HCT116 (cell line): Measurements from ENCODE around the gene KIR3DL1. TPM values are rescaled to one million over a fixed set of nuclear protein-coding genes. Genes with fewer than 3 reads are reported as not detected.
"Not testable (repeated sequence)": the region's sequence is repeated elsewhere in the genome, so short reads cannot be mapped to it uniquely, and the experiment has no call there.

Experiments
- ATAC-seq: fragments of 200-7000 bp; cut with Tn5 transposase; 2 replicates; pipeline ENCODE4 v1.9.1; 2020; ENCODE audit warnings: mild to moderate bottlenecking, moderate library complexity
- BruUV-seq: library from RNA; stranded (reverse); fragments of 400-500 nt; replicated peaks from 2 replicates; lab custom pipeline; 2021; lab: Mats Ljungman, UMichigan
- CTCF ChIA-PET: fragments of 300-600 bp; sonication (Branson Sonifier 250); formaldehyde crosslinking; loops from one replicate; lab custom pipeline; 2021; ENCODE audit warnings: antibody characterized with exemption; lab: Charles Lee
- POLR2A ChIA-PET: fragments of 300-600, 350-600 bp; sonication (Branson Sonifier 250); formaldehyde crosslinking; loops from one replicate; lab custom pipeline; 2021; ENCODE audit warnings: antibody characterized with exemption; lab: Charles Lee
- RAD21 ChIA-PET, 2 experiments: fragments of 300-600 bp; sonication (Branson Sonifier 250); formaldehyde crosslinking; loops; one replicate each; lab custom pipeline; 2023; ENCODE audit warnings: low total read pairs in 2 of 2; ENCODE audit not compliant: uncharacterized antibody in 2 of 2, unreplicated experiment in 2 of 2, low non-redundant PET in 1 of 2; lab: Charles Lee
- DNase-seq: peaks from one replicate; pipeline ENCODE4 v3.0.0-alpha.2; 2010; ENCODE audit warnings: low read depth, low spot score
- H2AFZ ChIP-seq: fragments of 200-600 bp; shearing (Covaris generic), sonication (generic); 2 replicates; pipeline ENCODE4 v1.6.1; 2017; ENCODE audit warnings: low read depth, mixed run types, mixed read lengths, antibody characterized with exemption, low read length; ENCODE audit not compliant: poor library complexity, severe bottlenecking
- H3K27ac ChIP-seq: 2 replicates; pipeline ENCODE4 v1.5.1; 2012; ENCODE audit warnings: low read depth, low read length
- H3K27me3 ChIP-seq: fragments of 200-600 bp; sonication (generic); 2 replicates; pipeline ENCODE4 v1.6.1; 2016; ENCODE audit warnings: mixed run types, low read length, mixed read lengths; ENCODE audit not compliant: insufficient read depth
- H3K36me3 ChIP-seq, 2 experiments: fragments of 200-500 bp in 1 of 2; fragments of 200-600 bp in 1 of 2; sonication (Bioruptor generic) in 1 of 2; sonication (generic) in 1 of 2; 2 replicates each; pipeline versions ENCODE4 v1.5.1 to v1.6.1; 2014 to 2016; ENCODE audit warnings: low read length in 2 of 2, inconsistent platforms in 1 of 2, mixed read lengths in 1 of 2, mixed run types in 1 of 2; ENCODE audit not compliant: insufficient read depth in 2 of 2, control insufficient read depth in 1 of 2
- H3K4me1 ChIP-seq, 2 experiments: fragments of 200-600 bp in 1 of 2; sonication (generic) in 1 of 2; 2 replicates each; pipeline versions ENCODE4 v1.5.1 to v1.6.1; 2012 to 2017; ENCODE audit warnings: low read length in 2 of 2, inconsistent platforms in 1 of 2, mild to moderate bottlenecking in 1 of 2, mixed read lengths in 1 of 2, mixed run types in 1 of 2, moderate library complexity in 1 of 2; ENCODE audit not compliant: insufficient read depth in 2 of 2, control insufficient read depth in 1 of 2
- H3K4me2 ChIP-seq: fragments of 200-600 bp; sonication (generic); 2 replicates; pipeline ENCODE4 v1.6.1; 2017; ENCODE audit warnings: mixed run types, low read length, mixed read lengths
- H3K4me3 ChIP-seq, 2 experiments: fragments of 200-600 bp in 1 of 2; sonication (generic) in 1 of 2; replicated peaks in 1 of 2; 2 replicates each; pipeline ENCODE4 v1.5.1; 2011 to 2016; ENCODE audit warnings: low read length in 2 of 2, control low read depth in 1 of 2, low read depth in 1 of 2, mild to moderate bottlenecking in 1 of 2, mixed read lengths in 1 of 2, mixed run types in 1 of 2
- H3K79me2 ChIP-seq: fragments of 200-600 bp; sonication (generic); 2 replicates; pipeline ENCODE4 v1.6.1; 2017; ENCODE audit warnings: mild to moderate bottlenecking, mixed run types, low read length, moderate library complexity, mixed read lengths; ENCODE audit not compliant: insufficient read depth
- H3K9ac ChIP-seq: fragments of 200-600 bp; sonication (generic); 2 replicates; pipeline ENCODE4 v1.6.1; 2016; ENCODE audit warnings: low read length, mixed read lengths
- H3K9me2 ChIP-seq: fragments of 200-600 bp; sonication (generic), shearing (Covaris generic); 2 replicates; pipeline ENCODE4 v1.6.1; 2017; ENCODE audit warnings: mixed run types, mild to moderate bottlenecking, moderate library complexity; ENCODE audit not compliant: insufficient read depth
- H3K9me3 ChIP-seq, 2 experiments: fragments of 200-500 bp in 1 of 2; fragments of 200-600 bp in 1 of 2; sonication (Bioruptor generic) in 1 of 2; sonication (generic) in 1 of 2; 2 replicates each; pipeline ENCODE4 v1.6.1; 2014 to 2017; ENCODE audit warnings: low read length in 2 of 2, mixed read lengths in 2 of 2, inconsistent platforms in 1 of 2, low read depth in 1 of 2, mild to moderate bottlenecking in 1 of 2, mixed run types in 1 of 2, moderate library complexity in 1 of 2; ENCODE audit not compliant: control insufficient read depth in 1 of 2, insufficient read depth in 1 of 2
- H4K20me1 ChIP-seq: fragments of 200-600 bp; sonication (generic), shearing (Covaris generic); 2 replicates; pipeline ENCODE4 v1.6.1; 2017; ENCODE audit warnings: mixed run types, mild to moderate bottlenecking, moderate library complexity; ENCODE audit not compliant: insufficient read depth
- ATF3 ChIP-seq: IDR thresholded peaks from 2 replicates; pipeline ENCODE4 v1.6.1; 2012
- EZH2phosphoT487 ChIP-seq: fragments of 200-600 bp; IDR thresholded peaks from 2 replicates; pipeline ENCODE4 v1.6.1; 2018; ENCODE audit warnings: antibody characterized with exemption, borderline replicate concordance
- POLR2A ChIP-seq: IDR thresholded peaks from 2 replicates; pipeline ENCODE4 v1.7.0; 2011; ENCODE audit warnings: borderline replicate concordance; ENCODE audit not compliant: insufficient read depth, insufficient read length; ENCODE audit errors: extremely low read depth
- RAD21 ChIP-seq: IDR thresholded peaks from 2 replicates; pipeline ENCODE4 v1.6.1; 2012; ENCODE audit warnings: low read depth, mild to moderate bottlenecking
- ZBTB33 ChIP-seq: IDR thresholded peaks from 2 replicates; pipeline ENCODE4 v1.6.1; 2011; ENCODE audit warnings: mild to moderate bottlenecking, low read length, moderate library complexity; ENCODE audit not compliant: insufficient replicate concordance; ENCODE audit errors: extremely low read depth
- intact Hi-C: fragments of 100-400 bp; cut with micrococcal nuclease; formaldehyde crosslinking; loops from 2 replicates; pipeline ENCODE4 v1.10.0; 2022
- total RNA-seq: library from RNA; stranded (reverse); gene quantifications from one replicate; pipeline ENCODE4 v1.2.1, GENCODE V29; 2021; ENCODE audit not compliant: unreplicated experiment

The KIR3DL1 gene
- total RNA-seq, 1 experiment from 2014 or later = not detected

GRCh38 chr19:54817670-54818536, 1.6 kb downstream of the KIR3DL1 start:
- TF ChIP-seq RAD21 = no peak
- TF ChIP-seq POLR2A = no peak
- TF ChIP-seq EZH2phosphoT487 = no peak
- TF ChIP-seq ZBTB33 = no peak
- TF ChIP-seq ATF3 = no peak
- H2AFZ ChIP-seq = no peak overlapping the region
- H3K27ac ChIP-seq = no peak overlapping the region
- BruUV-seq = no TSS peak
- no peaks in the 10 kb centered on the region for H4K20me1 ChIP-seq
- RAD21 ChIA-PET = no interaction called here
- H3K36me3 ChIP-seq = no peaks in the 10 kb centered on the region
- DNase-seq (no peak), ATAC-seq (no peak)
- H3K4me2 ChIP-seq = no peak overlapping the region
- intact Hi-C loops = no loop called here
- H3K9me2 ChIP-seq = no peaks in the 10 kb centered on the region
- no peak overlapping the region for H3K4me3 ChIP-seq
- CTCF ChIA-PET = no interaction called here
- POLR2A ChIA-PET = no interaction called here
- H3K79me2 ChIP-seq = no peaks in the 10 kb centered on the region
- H3K27me3 ChIP-seq = peaks cover 8% of the 10 kb centered on the region; the same call in 1 of the 2 replicates
- H3K9me3 ChIP-seq = no peaks in the 10 kb centered on the region
- H3K9ac ChIP-seq = no peak overlapping the region
- H3K4me1 ChIP-seq = no peaks in the 10 kb centered on the region

- H4K20me1 ChIP-seq, intact Hi-C loops, H3K9ac ChIP-seq, H3K36me3 ChIP-seq, BruUV-seq, RAD21 ChIA-PET, H3K9me3 ChIP-seq, ATAC-seq, H2AFZ ChIP-seq, H3K27ac ChIP-seq, H3K79me2 ChIP-seq, H3K4me2 ChIP-seq, POLR2A ChIA-PET, CTCF ChIA-PET, H3K9me2 ChIP-seq, DNase-seq, H3K4me3 ChIP-seq, H3K4me1 ChIP-seq: not testable (repeated sequence)
- peaks cover 20% of the 10 kb centered on the region; the same call in 1 of the 2 replicates for H3K27me3 ChIP-seq
These were observed 8.1 kb downstream of the KIR3DL1 start for GRCh38 chr19:54824416-54824815.

GRCh38 chr19:54825326-54825725, 9.1 kb downstream of the KIR3DL1 start:
- H3K4me3 ChIP-seq, POLR2A ChIA-PET, RAD21 ChIA-PET, H3K36me3 ChIP-seq, H3K4me2 ChIP-seq, H2AFZ ChIP-seq, H3K9me2 ChIP-seq, H3K27ac ChIP-seq, DNase-seq, H3K79me2 ChIP-seq, intact Hi-C loops, CTCF ChIA-PET, H3K9me3 ChIP-seq, H3K4me1 ChIP-seq, BruUV-seq, H4K20me1 ChIP-seq, ATAC-seq, H3K9ac ChIP-seq: not testable (repeated sequence)
- peaks cover 20% of the 10 kb centered on the region; the same call in 1 of the 2 replicates for H3K27me3 ChIP-seq
